Measurements from ENCODE around the gene GPS1. TPM values are rescaled to one million over a fixed set of nuclear protein-coding genes. Genes with fewer than 3 reads are reported as not detected.

Gene GPS1
- total and polyA plus RNA-seq, 2 of the 4 experiments (the other 2 are of a cell fraction), result 157 to 181 TPM

DNA sequence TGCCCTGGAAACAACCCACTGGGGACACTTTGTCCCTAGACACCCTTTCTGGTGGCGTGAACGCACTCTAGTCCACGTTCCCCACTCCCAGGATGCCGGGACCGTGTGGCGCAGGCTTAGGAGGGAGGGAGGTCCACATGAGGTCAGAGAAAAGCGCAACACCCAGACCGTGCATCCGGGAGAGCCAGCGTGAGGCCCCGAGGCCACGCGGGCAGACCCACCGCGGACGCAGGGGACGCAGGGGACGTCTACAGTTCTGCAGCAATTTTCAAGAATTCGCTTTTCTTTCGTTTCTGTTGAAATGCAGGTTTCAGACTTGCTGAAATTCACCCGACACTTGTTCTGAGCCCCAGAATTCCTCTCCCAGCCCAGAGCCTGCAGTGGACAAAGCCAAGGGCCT lies 4.8 kb upstream of the GPS1 start:
- in situ Hi-C loops (cut with MboI; ENCODE audit: low sequenced_read_pairs) (no loop called here), intact Hi-C loops (cut with micrococcal nuclease) (no loop called here), dilution Hi-C loops (cut with HindIII; ENCODE audit: low sequenced_read_pairs, unreplicated experiment) (no loop called here)
- H4K91ac ChIP-seq (ENCODE audit: insufficient read depth, low read depth, low read length), result no peak overlapping the region
- H3K9me1 ChIP-seq (ENCODE audit: insufficient read depth, low read length), result peaks cover 14% of the 10 kb centered on the region
- no peak overlapping the region for H3K18ac ChIP-seq (ENCODE audit: low read depth, low read length)
- H2BK120ac ChIP-seq (ENCODE audit: low read depth, low read length), result no peak overlapping the region
- H3K9me3 ChIP-seq (ENCODE audit: control insufficient read depth, insufficient read depth, low read length), result no peaks in the 10 kb centered on the region
- H3K9ac ChIP-seq (ENCODE audit: low read depth, low read length), result no peak overlapping the region
- H4K8ac ChIP-seq (ENCODE audit: low read depth in 2 of 2, low read length in 2 of 2), result no peak overlapping the region
- peaks cover 3% of the 10 kb centered on the region for H4K20me1 ChIP-seq (ENCODE audit: insufficient read depth, low read length)
- no peak overlapping the region for H3K4ac ChIP-seq (ENCODE audit: low read depth, low read length)
- no peak overlapping the region for H2BK20ac ChIP-seq (ENCODE audit: low read depth, low read length)
- H2BK5ac ChIP-seq (ENCODE audit: low read depth, low read length, poor library complexity, severe bottlenecking), result no peak overlapping the region
- 100% methylated on average over 4 of the region's 21 CpGs; no CpG with 5 or more reads in 1 of the 2 experiments for WGBS, 2 experiments (ENCODE audit: extremely low coverage in 2 of 2, insufficient read length in 1 of 2)
- DNase-seq (no peak), ATAC-seq (ENCODE audit: low read depth) (no peak)
- ChIA-PET CTCF (no interaction called here), POLR2A (ENCODE audit: unreplicated experiment) (no interaction called here)
- H2AFZ ChIP-seq (replicated peaks; ENCODE audit: low read length, poor library complexity), result no peak overlapping the region
- no peak overlapping the region for H3K14ac ChIP-seq (replicated peaks; ENCODE audit: low read depth, low read length)
- no peak overlapping the region for H3K27ac ChIP-seq (ENCODE audit: insufficient read depth, low read length)
- H3K23ac ChIP-seq (ENCODE audit: low read depth, low read length), result no peak overlapping the region
- peaks cover 30% of the 10 kb centered on the region for H3K36me3 ChIP-seq (ENCODE audit: control insufficient read depth, insufficient read depth, low read length)
- no peak overlapping the region for H3K4me3 ChIP-seq (ENCODE audit: insufficient read depth, low read depth, low read length)
- no peak overlapping the region for H2BK15ac ChIP-seq (ENCODE audit: low read depth, low read length)
- no peak overlapping the region for H3K4me2 ChIP-seq (ENCODE audit: low read depth, low read length)
- H3K4me1 ChIP-seq (ENCODE audit: control insufficient read depth, insufficient read depth, low read length), result peaks cover 10% of the 10 kb centered on the region
- H3K79me1 ChIP-seq (ENCODE audit: low read depth in 1 of 2, low read length in 2 of 2), result peaks cover 10 to 15% of the 10 kb centered on the region in 2 experiments
- H4K5ac ChIP-seq (ENCODE audit: low read depth, low read length), result no peak overlapping the region
- H3K27me3 ChIP-seq (ENCODE audit: control insufficient read depth, insufficient read depth, low read length), result no peaks in the 10 kb centered on the region
- BruUV-seq (replicated peaks), result no TSS peak
- TF ChIP-seq, protein P1, sequence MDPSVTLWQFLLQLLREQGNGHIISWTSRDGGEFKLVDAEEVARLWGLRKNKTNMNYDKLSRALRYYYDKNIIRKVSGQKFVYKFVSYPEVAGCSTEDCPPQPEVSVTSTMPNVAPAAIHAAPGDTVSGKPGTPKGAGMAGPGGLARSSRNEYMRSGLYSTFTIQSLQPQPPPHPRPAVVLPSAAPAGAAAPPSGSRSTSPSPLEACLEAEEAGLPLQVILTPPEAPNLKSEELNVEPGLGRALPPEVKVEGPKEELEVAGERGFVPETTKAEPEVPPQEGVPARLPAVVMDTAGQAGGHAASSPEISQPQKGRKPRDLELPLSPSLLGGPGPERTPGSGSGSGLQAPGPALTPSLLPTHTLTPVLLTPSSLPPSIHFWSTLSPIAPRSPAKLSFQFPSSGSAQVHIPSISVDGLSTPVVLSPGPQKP (IDR thresholded peaks at IDR 0.05; ENCODE audit: borderline replicate concordance, low read depth, low read length), result no peak
- TF ChIP-seq, protein P2, sequence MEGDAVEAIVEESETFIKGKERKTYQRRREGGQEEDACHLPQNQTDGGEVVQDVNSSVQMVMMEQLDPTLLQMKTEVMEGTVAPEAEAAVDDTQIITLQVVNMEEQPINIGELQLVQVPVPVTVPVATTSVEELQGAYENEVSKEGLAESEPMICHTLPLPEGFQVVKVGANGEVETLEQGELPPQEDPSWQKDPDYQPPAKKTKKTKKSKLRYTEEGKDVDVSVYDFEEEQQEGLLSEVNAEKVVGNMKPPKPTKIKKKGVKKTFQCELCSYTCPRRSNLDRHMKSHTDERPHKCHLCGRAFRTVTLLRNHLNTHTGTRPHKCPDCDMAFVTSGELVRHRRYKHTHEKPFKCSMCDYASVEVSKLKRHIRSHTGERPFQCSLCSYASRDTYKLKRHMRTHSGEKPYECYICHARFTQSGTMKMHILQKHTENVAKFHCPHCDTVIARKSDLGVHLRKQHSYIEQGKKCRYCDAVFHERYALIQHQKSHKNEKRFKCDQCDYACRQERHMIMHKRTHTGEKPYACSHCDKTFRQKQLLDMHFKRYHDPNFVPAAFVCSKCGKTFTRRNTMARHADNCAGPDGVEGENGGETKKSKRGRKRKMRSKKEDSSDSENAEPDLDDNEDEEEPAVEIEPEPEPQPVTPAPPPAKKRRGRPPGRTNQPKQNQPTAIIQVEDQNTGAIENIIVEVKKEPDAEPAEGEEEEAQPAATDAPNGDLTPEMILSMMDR (conservative IDR thresholded peaks at IDR 0.05; ENCODE audit: low read depth, low read length), result no peak
- TF ChIP-seq CHD1 (IDR thresholded peaks at IDR 0.05; ENCODE audit: low read depth, low read length) (no peak), SMC3 (IDR thresholded peaks at IDR 0.05; ENCODE audit: low read depth, low read length) (no peak), MXI1 (IDR thresholded peaks at IDR 0.05; ENCODE audit: borderline replicate concordance, low read depth, low read length) (no peak), FOS (IDR thresholded peaks at IDR 0.05; ENCODE audit: low read depth, low read length) (no peak), MAZ (IDR thresholded peaks at IDR 0.05; ENCODE audit: borderline replicate concordance, low read depth, low read length) (no peak), RAD21 (IDR thresholded peaks at IDR 0.05; ENCODE audit: low read length) (no peak), RCOR1 (IDR thresholded peaks at IDR 0.05; ENCODE audit: insufficient replicate concordance, low read length) (no peak), POLR2A (IDR thresholded peaks at IDR 0.05; ENCODE audit: low read depth, low read length) (no peak), NFE2L2 (IDR thresholded peaks at IDR 0.05; ENCODE audit: low read depth, low read length) (no peak), CEBPB (IDR thresholded peaks at IDR 0.05; ENCODE audit: low read depth, low read length) (no peak), RFX5 (IDR thresholded peaks at IDR 0.05; ENCODE audit: low read depth, low read length) (no peak), BHLHE40 (IDR thresholded peaks at IDR 0.05; ENCODE audit: low read depth, low read length) (no peak), MAFK (IDR thresholded peaks at IDR 0.05; ENCODE audit: low read depth, low read length) (no peak)
- TF ChIP-seq, protein P3, sequence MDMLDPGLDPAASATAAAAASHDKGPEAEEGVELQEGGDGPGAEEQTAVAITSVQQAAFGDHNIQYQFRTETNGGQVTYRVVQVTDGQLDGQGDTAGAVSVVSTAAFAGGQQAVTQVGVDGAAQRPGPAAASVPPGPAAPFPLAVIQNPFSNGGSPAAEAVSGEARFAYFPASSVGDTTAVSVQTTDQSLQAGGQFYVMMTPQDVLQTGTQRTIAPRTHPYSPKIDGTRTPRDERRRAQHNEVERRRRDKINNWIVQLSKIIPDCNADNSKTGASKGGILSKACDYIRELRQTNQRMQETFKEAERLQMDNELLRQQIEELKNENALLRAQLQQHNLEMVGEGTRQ (IDR thresholded peaks at IDR 0.05; ENCODE audit: low read depth, low read length), result no peak
- no peak overlapping the region for H2AK5ac ChIP-seq (ENCODE audit: low read depth, low read length)
- H3K56ac ChIP-seq (ENCODE audit: extremely low read depth, insufficient read depth, low read length), result no peak overlapping the region
- no peak overlapping the region for H2AK9ac ChIP-seq (replicated peaks; ENCODE audit: low read depth, low read length, poor library complexity)

All from IMR-90 (cell line).